H1 (cell line): ENCODE results near the gene LANCL1. TPM values are rescaled to one million over a fixed set of nuclear protein-coding genes. Genes with fewer than 3 reads are reported as not detected.

Experiments used
- CTCF ChIA-PET: fragments of 300-600 bp; sonication (Branson Sonifier 250); formaldehyde crosslinking; loops from one replicate; lab custom pipeline; 2021; ENCODE audit not compliant: partially characterized antibody; lab: Charles Lee
- POLR2A ChIA-PET: fragments of 300-600 bp; sonication (Branson Sonifier 250); formaldehyde crosslinking; loops from one replicate; lab custom pipeline; 2021; ENCODE audit warnings: inconsistent platforms; ENCODE audit not compliant: partially characterized antibody; lab: Charles Lee
- DNase-seq, 2 experiments: peaks; one replicate each; pipeline versions ENCODE4 v3.0.0 to v3.0.0-alpha.2; 2010 to 2022; ENCODE audit warnings: low spot score in 2 of 2, low read depth in 1 of 2, mixed read lengths in 1 of 2
- FAIRE-seq: peaks from 2 replicates; lab custom pipeline; 2011; peaks lifted over from hg19 to GRCh38; lab: Jason Lieb, UNC
- H2AFZ ChIP-seq: 2 replicates; pipeline ENCODE4 v1.8.1; 2012; ENCODE audit warnings: low read length, inconsistent platforms
- H2AK5ac ChIP-seq: 2 replicates; pipeline ENCODE4 v1.6.1; 2013; ENCODE audit warnings: low read depth, low read length
- H2BK120ac ChIP-seq: replicated peaks from 2 replicates; pipeline ENCODE3; 2013; ENCODE audit warnings: low read depth, low read length, inconsistent platforms
- H2BK12ac ChIP-seq: 2 replicates; pipeline ENCODE4 v1.6.1; 2013; ENCODE audit warnings: low read depth, low read length
- H2BK15ac ChIP-seq: 2 replicates; pipeline ENCODE4 v1.6.1; 2013; ENCODE audit warnings: low read length
- H2BK20ac ChIP-seq: 2 replicates; pipeline ENCODE4 v1.6.1; 2013; ENCODE audit warnings: low read length
- H2BK5ac ChIP-seq: 2 replicates; pipeline ENCODE4 v1.6.1; 2013; ENCODE audit warnings: low read depth, low read length
- H3K14ac ChIP-seq: 2 replicates; pipeline ENCODE4 v1.6.1; 2013; ENCODE audit warnings: inconsistent platforms; ENCODE audit not compliant: insufficient read length
- H3K18ac ChIP-seq: 2 replicates; pipeline ENCODE4 v1.6.1; 2013; ENCODE audit warnings: low read length; ENCODE audit errors: extremely low read depth
- H3K23ac ChIP-seq: 2 replicates; pipeline ENCODE4 v1.6.1; 2013; ENCODE audit warnings: inconsistent platforms; ENCODE audit not compliant: insufficient read length
- H3K23me2 ChIP-seq: 2 replicates; pipeline ENCODE4 v1.6.1; 2013; ENCODE audit warnings: low read depth, low read length
- H3K27ac ChIP-seq: 2 replicates; pipeline ENCODE4 v1.6.1; 2011; ENCODE audit warnings: low read depth, low read length, inconsistent platforms
- H3K27me3 ChIP-seq, 4 experiments: replicated peaks in 1 of 4; 1 replicate in 1 of 4; 2 replicates in 3 of 4; pipeline versions ENCODE4 v1.6.1 to v1.8.1; 2011 to 2013; ENCODE audit warnings: low read length in 3 of 4, mild to moderate bottlenecking in 3 of 4, inconsistent platforms in 2 of 4, mixed read lengths in 2 of 4, moderate library complexity in 1 of 4; ENCODE audit not compliant: control insufficient read depth in 3 of 4, insufficient read depth in 3 of 4; ENCODE audit errors: extremely low read depth in 1 of 4
- H3K36me3 ChIP-seq, 4 experiments: 2 replicates each; pipeline versions ENCODE4 v1.6.1 to v1.8.1; 2011 to 2013; ENCODE audit warnings: mild to moderate bottlenecking in 4 of 4, low read length in 3 of 4, moderate library complexity in 2 of 4, control low read depth in 1 of 4, inconsistent platforms in 1 of 4; ENCODE audit not compliant: insufficient read depth in 4 of 4, control insufficient read depth in 2 of 4
- H3K4ac ChIP-seq: replicated peaks from 2 replicates; pipeline ENCODE3; 2013; ENCODE audit warnings: low read length, low read depth, mixed read lengths, inconsistent platforms; ENCODE audit not compliant: insufficient read length
- H3K4me1 ChIP-seq, 4 experiments: replicated peaks in 1 of 4; 1 replicate in 1 of 4; 2 replicates in 3 of 4; pipeline versions ENCODE4 v1.6.1 to v1.8.1; 2011 to 2013; ENCODE audit warnings: low read length in 3 of 4, inconsistent platforms in 2 of 4, mixed read lengths in 1 of 4; ENCODE audit not compliant: insufficient read depth in 4 of 4, control insufficient read depth in 3 of 4
- H3K4me2 ChIP-seq, 2 experiments: 2 replicates each; pipeline versions ENCODE4 v1.6.1 to v1.8.1; 2011 to 2013; ENCODE audit warnings: low read depth in 2 of 2, low read length in 2 of 2, control low read depth in 1 of 2, inconsistent platforms in 1 of 2, mild to moderate bottlenecking in 1 of 2; ENCODE audit not compliant: insufficient read depth in 1 of 2
- H3K4me3 ChIP-seq, 4 experiments: fragments of 200-600, 300-600 bp in 1 of 4; sonication (generic), shearing (Covaris generic), sonication (Bioruptor Twin) in 1 of 4; 2 replicates each; pipeline versions ENCODE4 v1.5.1 to v1.8.1; 2011 to 2016; ENCODE audit warnings: low read length in 4 of 4, low read depth in 3 of 4, control low read depth in 2 of 4, inconsistent platforms in 2 of 4, mild to moderate bottlenecking in 2 of 4, mixed read lengths in 1 of 4, moderate library complexity in 1 of 4; ENCODE audit not compliant: insufficient read depth in 2 of 4; ENCODE audit errors: extremely low read depth in 1 of 4
- H3K56ac ChIP-seq: replicated peaks from 2 replicates; pipeline ENCODE3; 2013; ENCODE audit warnings: low read depth, mild to moderate bottlenecking, mixed read lengths, low read length, inconsistent platforms; ENCODE audit not compliant: insufficient read length
- H3K79me1 ChIP-seq: 2 replicates; pipeline ENCODE4 v1.6.1; 2013; ENCODE audit warnings: low read depth, low read length, control low read depth
- H3K79me2 ChIP-seq, 2 experiments: 2 replicates each; pipeline versions ENCODE4 v1.6.1 to v1.8.1; 2012 to 2013; ENCODE audit warnings: low read length in 2 of 2, mild to moderate bottlenecking in 2 of 2, inconsistent platforms in 1 of 2; ENCODE audit not compliant: insufficient read depth in 2 of 2, control insufficient read depth in 1 of 2
- H3K9ac ChIP-seq, 4 experiments: replicated peaks in 1 of 4; 1 replicate in 1 of 4; 2 replicates in 3 of 4; pipeline versions ENCODE4 v1.6.1 to v1.8.1; 2011 to 2013; ENCODE audit warnings: low read depth in 3 of 4, low read length in 3 of 4, control low read depth in 2 of 4, mild to moderate bottlenecking in 2 of 4, moderate library complexity in 2 of 4, inconsistent platforms in 1 of 4; ENCODE audit errors: extremely low read depth in 1 of 4
- H3K9me3 ChIP-seq, 2 experiments: 2 replicates each; pipeline versions ENCODE4 v1.6.1 to v1.8.1; 2012 to 2013; ENCODE audit warnings: mild to moderate bottlenecking in 2 of 2, moderate library complexity in 2 of 2, control low read depth in 1 of 2, inconsistent platforms in 1 of 2, low read depth in 1 of 2, low read length in 1 of 2, mixed read lengths in 1 of 2; ENCODE audit not compliant: insufficient read depth in 2 of 2
- H4K20me1 ChIP-seq, 2 experiments: replicated peaks in 1 of 2; 2 replicates each; pipeline versions ENCODE3 to v1.8.1; 2011 to 2013; ENCODE audit warnings: inconsistent platforms in 2 of 2, low read length in 2 of 2, mild to moderate bottlenecking in 1 of 2; ENCODE audit not compliant: insufficient read depth in 2 of 2, control insufficient read depth in 1 of 2
- H4K5ac ChIP-seq: 2 replicates; pipeline ENCODE4 v1.6.1; 2013; ENCODE audit warnings: low read length, low read depth, mixed read lengths, inconsistent platforms; ENCODE audit not compliant: insufficient read length
- H4K8ac ChIP-seq: 2 replicates; pipeline ENCODE4 v1.8.0; 2013; ENCODE audit warnings: mild to moderate bottlenecking, moderate library complexity, low read length, inconsistent platforms; ENCODE audit not compliant: insufficient read depth; ENCODE audit errors: extremely low read depth
- H4K91ac ChIP-seq: replicated peaks from 2 replicates; pipeline ENCODE3; 2013; ENCODE audit warnings: low read length, mixed read lengths, inconsistent platforms; ENCODE audit not compliant: insufficient read length
- ASH2L ChIP-seq: fragments of 200-600, 300-600 bp; sonication (generic); IDR thresholded peaks from one replicate; pipeline ENCODE4 v1.7.1; 2017; ENCODE audit warnings: low read length
- BACH1 ChIP-seq: IDR thresholded peaks from 2 replicates; pipeline ENCODE4 v1.6.1; 2012; ENCODE audit warnings: low read length, improper control_type of control experiment
- BRCA1 ChIP-seq: IDR thresholded peaks from 2 replicates; pipeline ENCODE4 v1.6.1; 2012; ENCODE audit warnings: low read depth, low read length, improper control_type of control experiment
- CEBPB ChIP-seq: IDR thresholded peaks from 2 replicates; pipeline ENCODE4 v1.6.1; 2012; ENCODE audit warnings: low read depth, low read length
- CTBP2 ChIP-seq: IDR thresholded peaks from 2 replicates; pipeline ENCODE4 v1.7.0; 2011; ENCODE audit warnings: borderline replicate concordance, mild to moderate bottlenecking, moderate library complexity, mixed read lengths, low read length; ENCODE audit not compliant: insufficient read depth, insufficient read length
- EP300 ChIP-seq, 2 experiments: IDR thresholded peaks; 1 replicate in 1 of 2; 2 replicates in 1 of 2; pipeline ENCODE4 v1.6.1; 2011 to 2012; ENCODE audit warnings: low read depth in 2 of 2, low read length in 2 of 2, mild to moderate bottlenecking in 2 of 2, borderline replicate concordance in 1 of 2, inconsistent platforms in 1 of 2, moderate library complexity in 1 of 2
- EZH2 ChIP-seq: fragments of 200-600 bp; sonication (generic); IDR thresholded peaks from 2 replicates; pipeline ENCODE4 v1.7.1; 2012; ENCODE audit warnings: low read depth, mild to moderate bottlenecking, moderate library complexity, low read length, inconsistent platforms; ENCODE audit not compliant: severe bottlenecking
- GABPA ChIP-seq: IDR thresholded peaks from 2 replicates; pipeline ENCODE4 v1.6.1; 2011; ENCODE audit warnings: mild to moderate bottlenecking, low read length, moderate library complexity, borderline replicate concordance; ENCODE audit not compliant: insufficient read depth
- GTF2F1 ChIP-seq: IDR thresholded peaks from 2 replicates; pipeline ENCODE4 v1.6.1; 2012; ENCODE audit warnings: low read depth, low read length, improper control_type of control experiment, borderline replicate concordance
- POLR2A ChIP-seq, 2 experiments: IDR thresholded peaks; 1 replicate in 1 of 2; 2 replicates in 1 of 2; pipeline ENCODE4 v1.6.1; 2011; ENCODE audit warnings: low read depth in 2 of 2, low read length in 2 of 2, mild to moderate bottlenecking in 2 of 2; ENCODE audit errors: control extremely low read depth in 1 of 2
- POLR2AphosphoS5 ChIP-seq: IDR thresholded peaks from 2 replicates; pipeline ENCODE4 v1.6.1; 2011; ENCODE audit warnings: low read depth, low read length
- SP2 ChIP-seq: IDR thresholded peaks from 2 replicates; pipeline ENCODE4 v1.6.1; 2012; ENCODE audit warnings: mild to moderate bottlenecking, low read length, inconsistent platforms
- SRF ChIP-seq: IDR thresholded peaks from 2 replicates; pipeline ENCODE4 v1.6.1; 2011; ENCODE audit warnings: mild to moderate bottlenecking, low read depth, low read length, moderate library complexity
- TCF12 ChIP-seq: IDR thresholded peaks from 2 replicates; pipeline ENCODE4 v1.6.1; 2011; ENCODE audit warnings: low read depth, mild to moderate bottlenecking, low read length
- YY1 ChIP-seq: IDR thresholded peaks from 2 replicates; pipeline ENCODE4 v1.6.1; 2011; ENCODE audit warnings: low read depth, mild to moderate bottlenecking, low read length
- WGBS, 2 experiments: shearing (Covaris generic) in 1 of 2; methylation state at CpG; one replicate each; pipeline versions ENCODE4 v1.1.6 to v1.1.7; 2013 to 2015; ENCODE audit warnings: low lambda C conversion rate in 2 of 2, mixed read lengths in 2 of 2, inconsistent platforms in 1 of 2, low coverage in 1 of 2, missing lambda C conversion rate in 1 of 2; ENCODE audit not compliant: insufficient replicate concordance in 2 of 2, insufficient coverage in 1 of 2, insufficient read length in 1 of 2; ENCODE audit errors: extremely low coverage in 1 of 2, missing lambda C conversion rate in 1 of 2; 5-methylcytosine and 5-hydroxymethylcytosine counted together
- polyA plus RNA-seq, 7 experiments: library from polyadenylated mRNA; depleted of rRNA in 3 of 7; stranded (reverse) in 5 of 7; unstranded in 2 of 7; fragments of >200 nt in 5 of 7; fragments of 200-250 nt in 2 of 7; gene quantifications; 1 replicate in 5 of 7; 2 replicates in 1 of 7; 4 replicates in 1 of 7; pipeline versions ENCODE4 v1.2.1 to v1.2.3, GENCODE V29; 2011 to 2013; ENCODE audit warnings: missing spikeins in 2 of 7, mixed read lengths in 2 of 7
- total RNA-seq: library from RNA; stranded (reverse); fragmentation: NEBNext Ultra II Directional; extraction: Animal tissue kit (Norgen Biotek cat#: 25700); gene quantifications from 2 replicates; pipeline ENCODE4 v1.2.1, GENCODE V29; 2021

LANCL1 gene
- total and polyA plus RNA-seq, 2 of the 8 experiments (the other 6 are each of a cell fraction or from before 2014, with no cell fraction given), result 26.2 to 48.7 TPM

- ChIA-PET POLR2A (no interaction called here), CTCF (no interaction called here)
- no peaks in the 10 kb centered on the region for H3K36me3 ChIP-seq
- no peak overlapping the region for H3K4me3 ChIP-seq
- DNase-seq, result no peak
- H3K27me3 ChIP-seq, result no peaks in the 10 kb centered on the region
- H2AFZ ChIP-seq, result peak overlapping the region; percentile 68; the same call in 1 of the 2 replicates
- no peak overlapping the region for H4K91ac ChIP-seq
- no peak overlapping the region for H3K23ac ChIP-seq
- no peak for TF ChIP-seq GABPA
- TF ChIP-seq CTBP2, result no peak
- no peak for TF ChIP-seq BACH1
- TF ChIP-seq CEBPB, result no peak
- TF ChIP-seq YY1, result no peak
- no peak for TF ChIP-seq BRCA1
- TF ChIP-seq ASH2L, result no peak
- no peak for TF ChIP-seq TCF12
- TF ChIP-seq GTF2F1, result no peak
- TF ChIP-seq EZH2, result no peak
- no peak for TF ChIP-seq SRF
- no peak for TF ChIP-seq SP2
- no peak for TF ChIP-seq EP300 (IDR thresholded peaks at IDR 0.05; ENCODE audit: borderline replicate concordance in 1 of 2, low read depth in 2 of 2, low read length in 2 of 2)
- TF ChIP-seq POLR2AphosphoS5, result no peak
- TF ChIP-seq POLR2A (IDR thresholded peaks at IDR 0.05; ENCODE audit: control extremely low read depth in 1 of 2, low read depth in 2 of 2, low read length in 2 of 2), result no peak
- H2BK15ac ChIP-seq, result no peak overlapping the region
- no peaks in the 10 kb centered on the region for H4K20me1 ChIP-seq
- H3K27ac ChIP-seq, result no peak overlapping the region
- no peak overlapping the region for H3K56ac ChIP-seq
- H2BK12ac ChIP-seq, result no peak overlapping the region
- H2BK120ac ChIP-seq, result no peak overlapping the region
- 92% methylated on average over 3 of the region's 3 CpGs; no CpG with 5 or more reads in 1 of the 2 experiments for WGBS, 2 experiments
- no peaks in the 10 kb centered on the region for H3K4me1 ChIP-seq
- H3K79me1 ChIP-seq, result no peaks in the 10 kb centered on the region
- no peak for FAIRE-seq
- no peaks in the 10 kb centered on the region for H3K79me2 ChIP-seq
- no peak overlapping the region for H3K4ac ChIP-seq
- H3K23me2 ChIP-seq, result no peaks in the 10 kb centered on the region
- H3K18ac ChIP-seq, result no peak overlapping the region
- no peak overlapping the region for H4K5ac ChIP-seq
- H3K9me3 ChIP-seq, result no peaks in the 10 kb centered on the region
- no peak overlapping the region for H2AK5ac ChIP-seq
- no peak overlapping the region for H3K9ac ChIP-seq
- H4K8ac ChIP-seq, result no peak overlapping the region
- H2BK20ac ChIP-seq, result no peak overlapping the region
- H3K14ac ChIP-seq, result no peak overlapping the region
- H2BK5ac ChIP-seq, result no peak overlapping the region
- H3K4me2 ChIP-seq, result no peak overlapping the region
These were observed 86.7 kb downstream of the LANCL1 start for GRCh38 chr2:210389856-210390255.
